Endodermal cell (in vitro differentiated cells): Measurements from ENCODE around the gene ROR2. TPM values are rescaled to one million over a fixed set of nuclear protein-coding genes. Genes with fewer than 3 reads are reported as not detected.

Source experiments
- DNase-seq: peaks from one replicate; pipeline ENCODE4 v3.0.0-alpha.2; 2017
- H3K27ac ChIP-seq: 2 replicates; pipeline ENCODE4 v1.5.1; 2013; ENCODE audit warnings: mild to moderate bottlenecking, low read depth, low read length, moderate library complexity
- H3K27me3 ChIP-seq: 2 replicates; pipeline ENCODE4 v1.6.1; 2013; ENCODE audit warnings: mild to moderate bottlenecking, low read length, moderate library complexity; ENCODE audit not compliant: insufficient read depth, control insufficient read depth, poor library complexity, severe bottlenecking
- H3K36me3 ChIP-seq: 2 replicates; pipeline ENCODE4 v1.7.0; 2013; ENCODE audit warnings: mild to moderate bottlenecking, low read length, moderate library complexity; ENCODE audit not compliant: control insufficient read depth, insufficient read depth
- H3K4me1 ChIP-seq: one replicate; pipeline ENCODE4 v1.7.0; 2013; ENCODE audit warnings: low read length; ENCODE audit not compliant: control insufficient read depth, insufficient read depth
- H3K4me3 ChIP-seq: 2 replicates; pipeline ENCODE4 v1.5.1; 2013; ENCODE audit warnings: mild to moderate bottlenecking, low read length, moderate library complexity
- H3K9ac ChIP-seq: 2 replicates; pipeline ENCODE4 v1.6.1; 2013; ENCODE audit warnings: mild to moderate bottlenecking, low read length, moderate library complexity; ENCODE audit not compliant: poor library complexity, severe bottlenecking; ENCODE audit errors: extremely low read depth
- H3K9me3 ChIP-seq: 2 replicates; pipeline ENCODE4 v1.6.1; 2013; ENCODE audit warnings: mild to moderate bottlenecking, low read length, moderate library complexity; ENCODE audit not compliant: control insufficient read depth
- H3K27ac Mint-ChIP-seq: 2 replicates; pipeline ENCODE4 v1.8.0; 2020; ENCODE audit warnings: mixed read lengths
- H3K27me3 Mint-ChIP-seq: 2 replicates; pipeline ENCODE4 v1.8.0; 2021; ENCODE audit warnings: mild to moderate bottlenecking, mixed read lengths; ENCODE audit not compliant: insufficient read depth
- H3K36me3 Mint-ChIP-seq: 2 replicates; pipeline ENCODE4 v1.8.0; 2020; ENCODE audit warnings: low read depth, mixed read lengths
- H3K4me1 Mint-ChIP-seq: 2 replicates; pipeline ENCODE4 v1.8.0; 2020; ENCODE audit warnings: mixed read lengths
- H3K4me3 Mint-ChIP-seq: 2 replicates; pipeline ENCODE4 v1.8.0; 2020; ENCODE audit warnings: mild to moderate bottlenecking, moderate library complexity, mixed read lengths
- H3K9me3 Mint-ChIP-seq: 2 replicates; pipeline ENCODE4 v1.8.0; 2020; ENCODE audit warnings: mild to moderate bottlenecking, mixed read lengths
- CTCF ChIP-seq: fragments of 200-600 bp; sonication (generic); conservative IDR thresholded peaks from 2 replicates; pipeline ENCODE4 v1.5.0; 2021; ENCODE audit warnings: antibody characterized with exemption, mild to moderate bottlenecking
- WGBS, 2 experiments: methylation state at CpG; one replicate each; pipeline versions ENCODE4 v1.1.5 to v1.1.7; 2013; ENCODE audit warnings: missing lambda C conversion rate in 2 of 2, mixed read lengths in 1 of 2; ENCODE audit not compliant: insufficient coverage in 1 of 2, insufficient read length in 1 of 2; 5-methylcytosine and 5-hydroxymethylcytosine counted together
- total RNA-seq, 2 donors: library from RNA; stranded (reverse); fragmentation: NEBNext Ultra II Directional in 1 of 2; extraction: Animal tissue kit (Norgen Biotek cat#: 25700) in 1 of 2; gene quantifications; 2 replicates in 1 of 2; 3 replicates in 1 of 2; pipeline ENCODE4 v1.2.1, GENCODE V29; 2021

The ROR2 gene
- total RNA-seq, 2 donors from 2014 or later: 104 to 160 TPM

- peaks cover 38% of the 10 kb centered on the region for H3K4me1 Mint-ChIP-seq
- no peak overlapping the region for H3K27ac Mint-ChIP-seq
- no peak overlapping the region for H3K4me3 ChIP-seq
- H3K27me3 ChIP-seq: no peaks in the 10 kb centered on the region
- H3K4me3 Mint-ChIP-seq: no peak overlapping the region
- H3K9me3 Mint-ChIP-seq: no peaks in the 10 kb centered on the region
- H3K36me3 Mint-ChIP-seq: peaks cover 48% of the 10 kb centered on the region
- H3K9ac ChIP-seq: no peak overlapping the region
- peaks cover 90% of the 10 kb centered on the region for H3K36me3 ChIP-seq
- no peaks in the 10 kb centered on the region for H3K27me3 Mint-ChIP-seq
- no peak for DNase-seq
- WGBS, 2 experiments: 97% methylated on average over 4 of the region's 4 CpGs; no CpG with 5 or more reads in 1 of the 2 experiments
- H3K4me1 ChIP-seq: peaks cover 15% of the 10 kb centered on the region
- H3K9me3 ChIP-seq: no peaks in the 10 kb centered on the region
- no peak for TF ChIP-seq CTCF
- no peak overlapping the region for H3K27ac ChIP-seq
Observed at GRCh38 chr9:91771864-91772263, 178.2 kb downstream of the ROR2 start.

GRCh38 chr9:91771027-91771426 is 179.0 kb downstream of the ROR2 start:
- H3K27me3 Mint-ChIP-seq: no peaks in the 10 kb centered on the region
- Histone ChIP-seq H3K27me3 (no peaks in the 10 kb centered on the region), H3K9me3 (no peaks in the 10 kb centered on the region), H3K36me3 (peaks cover 99% of the 10 kb centered on the region), H3K4me1 (peaks cover 14% of the 10 kb centered on the region), H3K9ac (no peak overlapping the region), H3K27ac (no peak overlapping the region), H3K4me3 (no peak overlapping the region)
- no peak overlapping the region for H3K4me3 Mint-ChIP-seq
- H3K9me3 Mint-ChIP-seq: no peaks in the 10 kb centered on the region
- TF ChIP-seq CTCF: peak; percentile 66
- peaks cover 31% of the 10 kb centered on the region for H3K4me1 Mint-ChIP-seq
- WGBS, 2 experiments: 88 to 89% methylated on average over 6 to 8 of the region's 8 CpGs
- DNase-seq: peak; percentile 74
- peaks cover 56% of the 10 kb centered on the region for H3K36me3 Mint-ChIP-seq
- no peak overlapping the region for H3K27ac Mint-ChIP-seq

DNA sequence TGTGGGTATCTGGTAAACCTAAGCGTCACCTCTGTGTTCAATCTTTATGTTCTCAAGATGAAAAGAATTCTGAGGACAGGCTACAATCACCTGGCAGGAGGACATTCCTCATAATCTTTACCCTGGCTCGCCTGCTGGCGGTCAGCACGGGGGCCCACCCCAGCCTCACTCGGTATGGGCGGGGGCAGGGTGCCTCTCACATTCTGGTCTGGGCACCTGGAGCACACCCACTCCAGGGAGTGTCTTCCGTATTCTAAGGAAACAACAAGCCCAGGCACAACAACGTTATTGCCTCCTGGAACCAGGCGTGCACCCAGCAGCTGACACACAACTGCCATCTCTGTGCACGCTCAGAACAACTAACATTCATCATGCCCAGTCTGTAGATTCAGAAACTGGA is 179.8 kb downstream of the ROR2 start:
- peak; percentile 25 for DNase-seq
- Mint-ChIP-seq H3K27ac (no peak overlapping the region), H3K27me3 (no peaks in the 10 kb centered on the region), H3K4me3 (no peak overlapping the region), H3K36me3 (peaks cover 59% of the 10 kb centered on the region), H3K9me3 (no peaks in the 10 kb centered on the region), H3K4me1 (peaks cover 24% of the 10 kb centered on the region)
- H3K4me3 ChIP-seq: no peak overlapping the region
- TF ChIP-seq CTCF: no peak
- H3K36me3 ChIP-seq: peaks cover 100% of the 10 kb centered on the region
- peaks cover 14% of the 10 kb centered on the region for H3K4me1 ChIP-seq
- no peak overlapping the region for H3K27ac ChIP-seq
- no peaks in the 10 kb centered on the region for H3K9me3 ChIP-seq
- no peak overlapping the region for H3K9ac ChIP-seq
- WGBS, 2 experiments: 93% methylated on average over 3 to 10 of the region's 10 CpGs
- no peaks in the 10 kb centered on the region for H3K27me3 ChIP-seq
